Measurements from ENCODE around the gene RAB3C.

DNA sequence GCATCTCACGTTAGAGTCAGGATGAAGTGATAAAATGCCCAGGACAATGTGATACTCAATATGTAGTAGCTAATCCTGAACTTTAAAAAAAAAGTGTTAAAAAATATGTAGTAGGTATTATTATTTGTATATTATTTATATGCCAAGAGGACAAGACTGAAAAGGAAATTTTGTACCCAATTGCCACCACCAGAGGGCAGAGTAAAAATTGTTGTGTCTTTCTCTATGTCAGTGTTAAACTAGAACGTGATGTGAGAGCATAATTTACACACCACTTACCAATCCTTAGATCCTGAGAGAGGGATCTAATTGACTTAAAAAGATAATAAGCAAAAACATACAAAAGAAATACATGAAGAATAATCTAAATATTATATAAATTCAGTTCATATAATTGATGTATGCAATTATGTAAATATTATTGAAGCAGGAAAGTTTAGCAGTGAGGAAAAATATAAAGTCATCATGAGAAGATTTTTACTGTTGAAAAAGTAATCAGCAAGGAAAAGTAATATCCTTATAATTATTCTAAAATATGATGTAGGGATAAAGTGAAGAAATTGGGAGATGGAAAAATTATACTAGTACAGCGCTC, 288.9 kb downstream of the RAB3C start:
- TF ChIP-seq, protein P1, sequence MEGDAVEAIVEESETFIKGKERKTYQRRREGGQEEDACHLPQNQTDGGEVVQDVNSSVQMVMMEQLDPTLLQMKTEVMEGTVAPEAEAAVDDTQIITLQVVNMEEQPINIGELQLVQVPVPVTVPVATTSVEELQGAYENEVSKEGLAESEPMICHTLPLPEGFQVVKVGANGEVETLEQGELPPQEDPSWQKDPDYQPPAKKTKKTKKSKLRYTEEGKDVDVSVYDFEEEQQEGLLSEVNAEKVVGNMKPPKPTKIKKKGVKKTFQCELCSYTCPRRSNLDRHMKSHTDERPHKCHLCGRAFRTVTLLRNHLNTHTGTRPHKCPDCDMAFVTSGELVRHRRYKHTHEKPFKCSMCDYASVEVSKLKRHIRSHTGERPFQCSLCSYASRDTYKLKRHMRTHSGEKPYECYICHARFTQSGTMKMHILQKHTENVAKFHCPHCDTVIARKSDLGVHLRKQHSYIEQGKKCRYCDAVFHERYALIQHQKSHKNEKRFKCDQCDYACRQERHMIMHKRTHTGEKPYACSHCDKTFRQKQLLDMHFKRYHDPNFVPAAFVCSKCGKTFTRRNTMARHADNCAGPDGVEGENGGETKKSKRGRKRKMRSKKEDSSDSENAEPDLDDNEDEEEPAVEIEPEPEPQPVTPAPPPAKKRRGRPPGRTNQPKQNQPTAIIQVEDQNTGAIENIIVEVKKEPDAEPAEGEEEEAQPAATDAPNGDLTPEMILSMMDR (conservative IDR thresholded peaks at IDR 0.05; ENCODE audit: low read depth in 2 of 2): peak; percentile 57 to 74
- TF ChIP-seq POLR2AphosphoS5 (IDR thresholded peaks at IDR 0.05; ENCODE audit: low read depth) (no peak), NANOG (IDR thresholded peaks at IDR 0.05; ENCODE audit: borderline replicate concordance) (no peak), EZH2 (IDR thresholded peaks at IDR 0.05; ENCODE audit: low read depth, unreplicated experiment) (no peak), EZH2phosphoT487 (IDR thresholded peaks at IDR 0.05; ENCODE audit: unreplicated experiment) (no peak), CREB1 (CRISPR knock-in tag; IDR thresholded peaks at IDR 0.05; ENCODE audit: low read depth) (no peak)
